HCT116 (cell line): ENCODE results near the gene B3GNT5.

Experiments
- CEBPB ChIP-seq: IDR thresholded peaks from 2 replicates; pipeline ENCODE4 v1.6.1; 2012; ENCODE audit warnings: low read depth
- CTCF ChIP-seq, 3 experiments: fragments of 200-600 bp in 1 of 3; sonication (generic) in 1 of 3; IDR thresholded peaks in 2 of 3; conservative IDR thresholded peaks in 1 of 3; 2 replicates each; pipeline ENCODE4 v1.5.1; 2012 to 2017; ENCODE audit warnings: low read depth in 2 of 3, low read length in 2 of 3, antibody characterized with exemption in 1 of 3, borderline replicate concordance in 1 of 3, control low read depth in 1 of 3, mild to moderate bottlenecking in 1 of 3, mixed read lengths in 1 of 3, mixed run types in 1 of 3, moderate library complexity in 1 of 3; ENCODE audit not compliant: insufficient read depth in 1 of 3
- FOSL1 ChIP-seq: IDR thresholded peaks from 2 replicates; pipeline ENCODE4 v1.6.1; 2012; ENCODE audit warnings: low read depth
- POLR2A ChIP-seq: IDR thresholded peaks from 2 replicates; pipeline ENCODE4 v1.7.0; 2011; ENCODE audit warnings: borderline replicate concordance; ENCODE audit not compliant: insufficient read depth, insufficient read length; ENCODE audit errors: extremely low read depth
- POLR2AphosphoS5 ChIP-seq: IDR thresholded peaks from 2 replicates; pipeline ENCODE4 v1.6.1; 2011; ENCODE audit warnings: mild to moderate bottlenecking, low read depth, low read length, moderate library complexity
- TCF7L2 ChIP-seq: IDR thresholded peaks from 2 replicates; pipeline ENCODE4 v1.7.0; 2011; ENCODE audit warnings: borderline replicate concordance, inconsistent platforms; ENCODE audit not compliant: insufficient read depth, insufficient read length; ENCODE audit errors: extremely low read depth
- YY1 ChIP-seq: IDR thresholded peaks from 2 replicates; pipeline ENCODE4 v1.6.1; 2011; ENCODE audit warnings: low read length, low read depth, moderate library complexity, mild to moderate bottlenecking; ENCODE audit not compliant: insufficient replicate concordance; ENCODE audit errors: extremely low read depth
- ZNF274 ChIP-seq: fragments of 200-500 bp; sonication (Bioruptor generic); IDR thresholded peaks from 2 replicates; pipeline ENCODE4 v1.6.1; 2014; ENCODE audit warnings: mild to moderate bottlenecking, low read depth, low read length, inconsistent platforms

DNA sequence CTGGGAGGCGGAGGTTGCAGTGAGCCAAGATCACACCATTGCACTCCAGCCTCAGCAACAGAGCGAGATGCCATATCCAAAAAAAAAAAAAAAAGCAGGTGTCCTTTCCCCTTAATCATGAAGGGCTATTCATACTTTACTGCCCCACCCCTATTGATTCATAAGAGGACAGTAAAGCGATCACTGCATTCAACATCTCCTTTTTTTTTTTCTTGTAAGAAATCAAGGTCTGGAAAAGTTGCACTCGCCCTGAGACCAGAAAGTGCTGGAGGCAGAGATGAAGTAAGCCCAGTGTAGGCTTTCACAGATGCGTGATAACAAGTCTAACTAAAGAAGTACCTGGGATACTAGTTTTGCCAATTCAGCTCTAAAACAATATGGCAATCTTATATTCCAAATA is 24.2 kb downstream of the B3GNT5 start:
- TF ChIP-seq CTCF (IDR thresholded peaks at IDR 0.05 in 2 of 3, conservative IDR thresholded peaks at IDR 0.05 in 1 of 3; ENCODE audit: borderline replicate concordance in 1 of 3, insufficient read depth in 1 of 3, low read depth in 2 of 3, low read length in 2 of 3) (no peak), POLR2A (no peak), YY1 (no peak), CEBPB (no peak), TCF7L2 (no peak), ZNF274 (no peak), FOSL1 (no peak), POLR2AphosphoS5 (no peak)
